HCT116 (cell line): ENCODE data around the gene EPHB2. TPM values are rescaled to one million over a fixed set of nuclear protein-coding genes. Genes with fewer than 3 reads are reported as not detected.

Source experiments
- ATAC-seq: fragments of 200-7000 bp; cut with Tn5 transposase; 2 replicates; pipeline ENCODE4 v1.9.1; 2020; ENCODE audit warnings: mild to moderate bottlenecking, moderate library complexity
- BruUV-seq: library from RNA; stranded (reverse); fragments of 400-500 nt; replicated peaks from 2 replicates; lab custom pipeline; 2021; lab: Mats Ljungman, UMichigan
- CTCF ChIA-PET: fragments of 300-600 bp; sonication (Branson Sonifier 250); formaldehyde crosslinking; loops from one replicate; lab custom pipeline; 2021; ENCODE audit warnings: antibody characterized with exemption; lab: Charles Lee
- POLR2A ChIA-PET: fragments of 300-600, 350-600 bp; sonication (Branson Sonifier 250); formaldehyde crosslinking; loops from one replicate; lab custom pipeline; 2021; ENCODE audit warnings: antibody characterized with exemption; lab: Charles Lee
- RAD21 ChIA-PET, 2 experiments: fragments of 300-600 bp; sonication (Branson Sonifier 250); formaldehyde crosslinking; loops; one replicate each; lab custom pipeline; 2023; ENCODE audit warnings: low total read pairs in 2 of 2; ENCODE audit not compliant: uncharacterized antibody in 2 of 2, unreplicated experiment in 2 of 2, low non-redundant PET in 1 of 2; lab: Charles Lee
- DNase-seq: peaks from one replicate; pipeline ENCODE4 v3.0.0-alpha.2; 2010; ENCODE audit warnings: low read depth, low spot score
- H2AFZ ChIP-seq: fragments of 200-600 bp; shearing (Covaris generic), sonication (generic); 2 replicates; pipeline ENCODE4 v1.6.1; 2017; ENCODE audit warnings: low read depth, mixed run types, mixed read lengths, antibody characterized with exemption, low read length; ENCODE audit not compliant: poor library complexity, severe bottlenecking
- H3K27ac ChIP-seq: 2 replicates; pipeline ENCODE4 v1.5.1; 2012; ENCODE audit warnings: low read depth, low read length
- H3K27me3 ChIP-seq: fragments of 200-600 bp; sonication (generic); 2 replicates; pipeline ENCODE4 v1.6.1; 2016; ENCODE audit warnings: mixed run types, low read length, mixed read lengths; ENCODE audit not compliant: insufficient read depth
- H3K36me3 ChIP-seq, 2 experiments: fragments of 200-500 bp in 1 of 2; fragments of 200-600 bp in 1 of 2; sonication (Bioruptor generic) in 1 of 2; sonication (generic) in 1 of 2; 2 replicates each; pipeline versions ENCODE4 v1.5.1 to v1.6.1; 2014 to 2016; ENCODE audit warnings: low read length in 2 of 2, inconsistent platforms in 1 of 2, mixed read lengths in 1 of 2, mixed run types in 1 of 2; ENCODE audit not compliant: insufficient read depth in 2 of 2, control insufficient read depth in 1 of 2
- H3K4me1 ChIP-seq, 2 experiments: fragments of 200-600 bp in 1 of 2; sonication (generic) in 1 of 2; 2 replicates each; pipeline versions ENCODE4 v1.5.1 to v1.6.1; 2012 to 2017; ENCODE audit warnings: low read length in 2 of 2, inconsistent platforms in 1 of 2, mild to moderate bottlenecking in 1 of 2, mixed read lengths in 1 of 2, mixed run types in 1 of 2, moderate library complexity in 1 of 2; ENCODE audit not compliant: insufficient read depth in 2 of 2, control insufficient read depth in 1 of 2
- H3K4me2 ChIP-seq: fragments of 200-600 bp; sonication (generic); 2 replicates; pipeline ENCODE4 v1.6.1; 2017; ENCODE audit warnings: mixed run types, low read length, mixed read lengths
- H3K4me3 ChIP-seq, 2 experiments: fragments of 200-600 bp in 1 of 2; sonication (generic) in 1 of 2; replicated peaks in 1 of 2; 2 replicates each; pipeline ENCODE4 v1.5.1; 2011 to 2016; ENCODE audit warnings: low read length in 2 of 2, control low read depth in 1 of 2, low read depth in 1 of 2, mild to moderate bottlenecking in 1 of 2, mixed read lengths in 1 of 2, mixed run types in 1 of 2
- H3K79me2 ChIP-seq: fragments of 200-600 bp; sonication (generic); 2 replicates; pipeline ENCODE4 v1.6.1; 2017; ENCODE audit warnings: mild to moderate bottlenecking, mixed run types, low read length, moderate library complexity, mixed read lengths; ENCODE audit not compliant: insufficient read depth
- H3K9ac ChIP-seq: fragments of 200-600 bp; sonication (generic); 2 replicates; pipeline ENCODE4 v1.6.1; 2016; ENCODE audit warnings: low read length, mixed read lengths
- H3K9me2 ChIP-seq: fragments of 200-600 bp; sonication (generic), shearing (Covaris generic); 2 replicates; pipeline ENCODE4 v1.6.1; 2017; ENCODE audit warnings: mixed run types, mild to moderate bottlenecking, moderate library complexity; ENCODE audit not compliant: insufficient read depth
- H3K9me3 ChIP-seq, 2 experiments: fragments of 200-500 bp in 1 of 2; fragments of 200-600 bp in 1 of 2; sonication (Bioruptor generic) in 1 of 2; sonication (generic) in 1 of 2; 2 replicates each; pipeline ENCODE4 v1.6.1; 2014 to 2017; ENCODE audit warnings: low read length in 2 of 2, mixed read lengths in 2 of 2, inconsistent platforms in 1 of 2, low read depth in 1 of 2, mild to moderate bottlenecking in 1 of 2, mixed run types in 1 of 2, moderate library complexity in 1 of 2; ENCODE audit not compliant: control insufficient read depth in 1 of 2, insufficient read depth in 1 of 2
- H4K20me1 ChIP-seq: fragments of 200-600 bp; sonication (generic), shearing (Covaris generic); 2 replicates; pipeline ENCODE4 v1.6.1; 2017; ENCODE audit warnings: mixed run types, mild to moderate bottlenecking, moderate library complexity; ENCODE audit not compliant: insufficient read depth
- ATF3 ChIP-seq: IDR thresholded peaks from 2 replicates; pipeline ENCODE4 v1.6.1; 2012
- EZH2 ChIP-seq: fragments of 200-600 bp; sonication (generic); IDR thresholded peaks from 2 replicates; pipeline ENCODE4 v1.6.1; 2017; ENCODE audit warnings: antibody characterized with exemption, mixed run types
- EZH2phosphoT487 ChIP-seq: fragments of 200-600 bp; IDR thresholded peaks from 2 replicates; pipeline ENCODE4 v1.6.1; 2018; ENCODE audit warnings: antibody characterized with exemption, borderline replicate concordance
- ZFX ChIP-seq: fragments of 450-650 bp; IDR thresholded peaks from 2 replicates; pipeline ENCODE4 v1.6.1; 2017
- intact Hi-C: fragments of 100-400 bp; cut with micrococcal nuclease; formaldehyde crosslinking; loops from 2 replicates; pipeline ENCODE4 v1.10.0; 2022
- total RNA-seq: library from RNA; stranded (reverse); gene quantifications from one replicate; pipeline ENCODE4 v1.2.1, GENCODE V29; 2021; ENCODE audit not compliant: unreplicated experiment
- TF ChIP-seq, protein P1 (sequence below): IDR thresholded peaks from 2 replicates; pipeline ENCODE4 v1.6.1; 2012; ENCODE audit warnings: low read depth

EPHB2 gene
- total RNA-seq, 1 experiment from 2014 or later = 19.5 TPM

GRCh38 chr1:22854688-22855565 lies 144.3 kb downstream of the EPHB2 start:
- H3K4me3 ChIP-seq = no peak overlapping the region
- no peak for TF ChIP-seq EZH2phosphoT487
- no peak for TF ChIP-seq ATF3
- TF ChIP-seq EZH2 = no peak
- no peak for TF ChIP-seq ZFX
- TF ChIP-seq, protein P1, sequence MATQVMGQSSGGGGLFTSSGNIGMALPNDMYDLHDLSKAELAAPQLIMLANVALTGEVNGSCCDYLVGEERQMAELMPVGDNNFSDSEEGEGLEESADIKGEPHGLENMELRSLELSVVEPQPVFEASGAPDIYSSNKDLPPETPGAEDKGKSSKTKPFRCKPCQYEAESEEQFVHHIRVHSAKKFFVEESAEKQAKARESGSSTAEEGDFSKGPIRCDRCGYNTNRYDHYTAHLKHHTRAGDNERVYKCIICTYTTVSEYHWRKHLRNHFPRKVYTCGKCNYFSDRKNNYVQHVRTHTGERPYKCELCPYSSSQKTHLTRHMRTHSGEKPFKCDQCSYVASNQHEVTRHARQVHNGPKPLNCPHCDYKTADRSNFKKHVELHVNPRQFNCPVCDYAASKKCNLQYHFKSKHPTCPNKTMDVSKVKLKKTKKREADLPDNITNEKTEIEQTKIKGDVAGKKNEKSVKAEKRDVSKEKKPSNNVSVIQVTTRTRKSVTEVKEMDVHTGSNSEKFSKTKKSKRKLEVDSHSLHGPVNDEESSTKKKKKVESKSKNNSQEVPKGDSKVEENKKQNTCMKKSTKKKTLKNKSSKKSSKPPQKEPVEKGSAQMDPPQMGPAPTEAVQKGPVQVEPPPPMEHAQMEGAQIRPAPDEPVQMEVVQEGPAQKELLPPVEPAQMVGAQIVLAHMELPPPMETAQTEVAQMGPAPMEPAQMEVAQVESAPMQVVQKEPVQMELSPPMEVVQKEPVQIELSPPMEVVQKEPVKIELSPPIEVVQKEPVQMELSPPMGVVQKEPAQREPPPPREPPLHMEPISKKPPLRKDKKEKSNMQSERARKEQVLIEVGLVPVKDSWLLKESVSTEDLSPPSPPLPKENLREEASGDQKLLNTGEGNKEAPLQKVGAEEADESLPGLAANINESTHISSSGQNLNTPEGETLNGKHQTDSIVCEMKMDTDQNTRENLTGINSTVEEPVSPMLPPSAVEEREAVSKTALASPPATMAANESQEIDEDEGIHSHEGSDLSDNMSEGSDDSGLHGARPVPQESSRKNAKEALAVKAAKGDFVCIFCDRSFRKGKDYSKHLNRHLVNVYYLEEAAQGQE = no peak
- TF ChIP-seq, all 23 proteins: peak for 0
- ATAC-seq (no peak), DNase-seq (no peak)
- no TSS peak for BruUV-seq
- no peaks in the 10 kb centered on the region for H3K9me2 ChIP-seq
- ChIA-PET RAD21 (no interaction called here), CTCF (no interaction called here), POLR2A (no interaction called here)
- no peaks in the 10 kb centered on the region for H3K79me2 ChIP-seq
- H3K4me2 ChIP-seq = no peak overlapping the region
- H3K9ac ChIP-seq = no peak overlapping the region
- no peaks in the 10 kb centered on the region for H4K20me1 ChIP-seq
- intact Hi-C loops = no loop called here
- no peaks in the 10 kb centered on the region for H3K36me3 ChIP-seq
- no peaks in the 10 kb centered on the region for H3K9me3 ChIP-seq
- no peaks in the 10 kb centered on the region; a peak in 1 of 4 replicates for H3K4me1 ChIP-seq
- no peaks in the 10 kb centered on the region for H3K27me3 ChIP-seq
- H3K27ac ChIP-seq = no peak overlapping the region
- no peak overlapping the region for H2AFZ ChIP-seq
